AG04449 (cell line): ENCODE data around the gene CRELD1.

Experiments
- CTCF ChIA-PET: fragments of 350-600 bp; formaldehyde crosslinking; extraction: SDS; loops from one replicate; lab custom pipeline; 2021; ENCODE audit warnings: antibody characterized with exemption; lab: Yijun Ruan, JAX
- POLR2A ChIA-PET: fragments of 400-600, 350-600 bp; formaldehyde crosslinking; extraction: SDS; loops from one replicate; lab custom pipeline; 2020; ENCODE audit warnings: antibody characterized with exemption, inconsistent platforms; lab: Yijun Ruan, JAX
- DNase-seq: peaks from one replicate; pipeline ENCODE4 v3.0.0-alpha.2; 2010; ENCODE audit warnings: low read depth, low spot score
- H3K4me3 ChIP-seq: 2 replicates; pipeline ENCODE4 v1.5.1; 2011; ENCODE audit warnings: low read depth, mild to moderate bottlenecking, control low read depth, low read length
- TF ChIP-seq, protein P1 (sequence below): IDR thresholded peaks from one replicate; pipeline ENCODE4 v1.5.1; 2011; ENCODE audit warnings: mild to moderate bottlenecking, moderate library complexity, low read length, control low read depth, inconsistent platforms; ENCODE audit not compliant: insufficient read depth; ENCODE audit errors: missing control alignments

CRELD1 gene

DNA sequence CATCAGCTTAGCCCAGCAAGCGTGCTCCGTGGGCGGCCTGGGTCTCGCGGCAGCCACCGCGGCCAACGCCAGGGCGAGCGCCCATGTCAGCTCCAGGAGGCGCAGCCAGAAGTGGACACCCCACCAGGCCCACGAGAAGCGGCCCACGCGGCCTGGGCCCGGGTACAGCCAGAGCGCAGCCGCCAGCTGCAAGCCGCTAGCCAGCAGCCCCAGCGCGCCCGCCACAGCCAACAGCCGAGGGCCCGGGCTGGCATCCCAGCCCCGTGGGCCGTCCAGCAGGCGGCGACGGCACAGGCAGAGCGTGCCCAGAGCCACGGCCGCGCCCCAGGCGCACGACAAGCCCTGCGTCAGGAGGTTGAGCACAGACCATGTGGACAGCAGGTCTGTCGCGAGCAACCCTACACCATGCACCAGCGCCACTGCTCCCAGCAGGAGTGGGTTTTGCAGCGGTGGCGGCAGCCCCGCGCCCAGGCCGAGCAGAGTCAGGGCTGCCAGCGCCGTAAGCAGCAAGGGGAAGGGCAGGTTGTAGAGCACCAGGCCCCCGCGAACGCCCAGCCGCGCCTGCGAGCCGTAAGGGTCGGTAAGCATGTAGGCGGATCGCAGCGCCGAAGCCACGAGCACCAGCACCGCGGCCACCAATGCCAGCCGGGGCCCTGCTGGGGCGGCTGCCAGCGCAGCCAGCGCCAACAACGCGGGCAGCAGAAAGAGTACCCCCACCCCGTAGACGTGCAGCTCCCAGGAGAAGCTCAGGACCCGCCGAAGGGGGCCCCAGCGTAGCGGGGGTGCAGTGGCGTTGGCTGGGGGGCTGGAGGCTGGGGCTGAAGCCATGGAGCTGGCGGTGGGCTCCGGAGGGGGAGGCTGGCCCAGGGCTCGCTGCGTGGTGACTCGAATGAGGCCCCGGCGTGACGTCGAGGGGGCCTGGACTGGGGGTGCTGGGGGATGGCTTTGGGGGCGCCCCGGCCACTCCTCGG, 13.7 kb downstream of the CRELD1 start:
- TF ChIP-seq, protein P1, sequence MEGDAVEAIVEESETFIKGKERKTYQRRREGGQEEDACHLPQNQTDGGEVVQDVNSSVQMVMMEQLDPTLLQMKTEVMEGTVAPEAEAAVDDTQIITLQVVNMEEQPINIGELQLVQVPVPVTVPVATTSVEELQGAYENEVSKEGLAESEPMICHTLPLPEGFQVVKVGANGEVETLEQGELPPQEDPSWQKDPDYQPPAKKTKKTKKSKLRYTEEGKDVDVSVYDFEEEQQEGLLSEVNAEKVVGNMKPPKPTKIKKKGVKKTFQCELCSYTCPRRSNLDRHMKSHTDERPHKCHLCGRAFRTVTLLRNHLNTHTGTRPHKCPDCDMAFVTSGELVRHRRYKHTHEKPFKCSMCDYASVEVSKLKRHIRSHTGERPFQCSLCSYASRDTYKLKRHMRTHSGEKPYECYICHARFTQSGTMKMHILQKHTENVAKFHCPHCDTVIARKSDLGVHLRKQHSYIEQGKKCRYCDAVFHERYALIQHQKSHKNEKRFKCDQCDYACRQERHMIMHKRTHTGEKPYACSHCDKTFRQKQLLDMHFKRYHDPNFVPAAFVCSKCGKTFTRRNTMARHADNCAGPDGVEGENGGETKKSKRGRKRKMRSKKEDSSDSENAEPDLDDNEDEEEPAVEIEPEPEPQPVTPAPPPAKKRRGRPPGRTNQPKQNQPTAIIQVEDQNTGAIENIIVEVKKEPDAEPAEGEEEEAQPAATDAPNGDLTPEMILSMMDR: peak; percentile 76
- ChIA-PET POLR2A (interaction anchor here (0.7 to 1.7 kb wide), 11 partner anchors 7 to 301 kb away, joined by 3 to 22 read pairs (median 3); partner anchors contain the start of genes ARPC4, CRELD1, RPUSD3 and TATDN2), CTCF (interaction anchor here (0.9 to 5.3 kb wide), 60 partner anchors 8 to 444 kb away, joined by 3 to 84 read pairs (median 5); partner anchors contain the start of genes CRELD1, IL17RE, JAGN1 and RPUSD3)
- peak overlapping the region; percentile 73 for H3K4me3 ChIP-seq
- DNase-seq: no peak

DNA sequence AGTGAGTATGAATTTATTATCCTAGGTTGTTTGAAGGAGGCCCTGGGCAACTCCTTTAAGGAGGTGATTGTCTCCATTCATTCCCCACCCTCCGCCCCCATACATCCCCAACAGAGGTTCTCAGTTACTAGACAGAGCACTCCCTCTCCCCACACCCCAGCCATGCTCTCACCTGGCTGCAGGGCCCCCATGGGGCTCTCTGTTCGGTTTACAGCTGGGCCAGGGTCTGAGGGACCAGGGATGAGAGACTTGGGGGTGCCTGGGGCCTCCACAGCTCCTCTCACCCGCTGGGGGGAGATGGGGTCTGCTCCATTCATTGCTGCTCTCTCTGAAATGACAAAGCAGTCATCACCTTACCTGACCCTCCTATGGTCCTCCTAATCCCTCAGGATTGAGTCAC, 15.0 kb downstream of the CRELD1 start:
- TF ChIP-seq, protein P1: no peak
- no peak overlapping the region for H3K4me3 ChIP-seq
- CTCF ChIA-PET: interaction anchor here (1.2 to 5.3 kb wide), 2 partner anchors 10 to 16 kb away, joined by 3 to 84 read pairs; partner anchors contain the start of gene CRELD1
- POLR2A ChIA-PET: no interaction called here
- DNase-seq: no peak

DNA sequence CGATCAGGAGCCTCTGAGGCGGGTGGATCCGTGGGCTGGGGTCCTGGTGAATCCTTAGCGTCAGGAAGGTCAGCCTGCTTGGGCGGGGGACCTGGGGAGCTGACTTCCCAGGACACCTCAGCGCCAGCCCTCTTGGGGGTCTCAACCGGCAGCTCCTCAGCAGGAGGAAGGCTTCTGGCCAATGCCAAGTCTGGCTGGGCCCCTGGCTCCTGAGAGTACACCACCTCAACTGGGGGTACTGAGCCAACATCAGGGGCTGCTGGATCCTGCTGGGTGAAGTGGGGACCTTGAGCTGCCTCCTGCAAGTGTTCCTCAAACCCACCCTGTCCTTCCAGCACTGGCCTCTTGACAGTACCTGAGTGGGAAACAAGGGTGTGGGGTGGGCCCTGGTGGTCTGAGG, 15.5 kb downstream of the CRELD1 start:
- CTCF ChIA-PET: interaction anchor here (1.2 to 5.3 kb wide), 2 partner anchors 9 to 16 kb away, joined by 3 to 84 read pairs; partner anchors contain the start of gene CRELD1
- TF ChIP-seq, protein P1: no peak
- POLR2A ChIA-PET: no interaction called here
- no peak overlapping the region for H3K4me3 ChIP-seq
- DNase-seq: no peak

DNA sequence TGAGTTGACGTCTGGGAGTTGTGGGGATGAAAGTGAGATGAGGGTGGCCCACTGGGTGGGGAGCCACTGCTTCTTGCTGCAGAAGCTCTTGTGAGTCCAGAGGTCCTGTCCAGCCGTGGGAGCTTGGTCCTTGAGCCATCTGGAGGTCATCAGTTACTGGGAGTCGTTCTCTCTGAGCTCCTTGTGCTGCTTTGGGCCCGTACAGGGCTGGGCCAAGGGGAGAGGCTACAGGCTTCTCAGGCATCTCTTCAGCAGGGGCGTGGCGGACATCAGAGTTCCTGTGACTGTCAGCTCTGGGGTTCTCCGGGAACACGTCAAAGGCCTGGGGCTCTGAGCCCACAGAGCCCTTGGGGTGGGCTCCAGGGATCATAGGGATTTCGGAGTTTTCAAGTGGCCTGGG, 16.0 kb downstream of the CRELD1 start:
- ChIA-PET CTCF (interaction anchor here (5.3 kb wide), 1 partner anchor 17 kb away, joined by 84 read pairs; the partner anchor contains the start of gene CRELD1), POLR2A (no interaction called here)
- DNase-seq: no peak
- H3K4me3 ChIP-seq: no peak overlapping the region
- TF ChIP-seq, protein P1: no peak

DNA sequence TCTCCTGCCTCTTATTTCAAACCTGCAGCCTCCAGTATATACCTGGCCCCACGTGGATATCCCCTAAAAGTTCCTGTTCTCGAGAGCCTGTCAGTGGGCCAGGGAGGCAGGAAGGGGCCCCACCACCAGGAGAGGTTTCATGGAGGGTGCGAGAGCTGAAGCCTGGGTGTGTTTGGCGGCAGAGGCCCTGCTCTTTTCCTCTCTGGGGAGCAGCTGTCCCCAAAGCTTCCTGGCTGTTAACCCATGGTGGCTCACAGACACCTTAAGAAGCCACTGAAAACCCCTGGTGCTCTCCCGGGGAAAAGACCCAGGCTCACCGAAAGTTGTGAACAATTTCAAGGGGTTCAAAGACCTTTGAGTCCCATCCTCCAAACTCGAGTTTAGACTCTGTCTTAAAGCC, 17.5 kb downstream of the CRELD1 start:
- ChIA-PET CTCF (interaction anchor here (1.0 to 2.3 kb wide), 4 partner anchors 9 to 336 kb away, joined by 3 to 6 read pairs (median 3); no protein-coding TSS in a partner anchor), POLR2A (no interaction called here)
- DNase-seq: no peak
- H3K4me3 ChIP-seq: no peak overlapping the region; the same call in 1 of the 2 replicates
- TF ChIP-seq, protein P1: no peak

DNA sequence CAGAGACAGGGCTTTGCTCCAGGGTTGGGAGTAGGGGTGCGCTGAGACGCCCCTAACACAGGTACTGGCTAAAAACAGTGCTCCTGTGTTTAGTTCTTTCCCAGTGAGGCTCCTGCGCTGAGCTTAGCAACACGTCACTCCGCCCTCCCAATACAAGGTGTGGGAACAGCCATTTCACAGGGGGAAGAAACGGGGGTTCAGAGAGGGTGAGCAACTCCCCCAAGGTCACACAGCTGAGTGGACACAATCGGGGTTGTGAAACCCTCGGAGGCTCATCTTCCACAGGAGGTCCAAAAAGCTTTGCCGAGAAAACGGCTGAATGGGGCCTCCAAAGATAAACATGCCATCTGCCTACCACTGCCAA, 17.9 kb downstream of the CRELD1 start:
- peak overlapping the region; percentile 68 for H3K4me3 ChIP-seq
- ChIA-PET CTCF (interaction anchor here (1.0 to 2.3 kb wide), 4 partner anchors 10 to 335 kb away, joined by 3 to 6 read pairs (median 3); no protein-coding TSS in a partner anchor), POLR2A (no interaction called here)
- DNase-seq: no peak
- TF ChIP-seq, protein P1: no peak
